RWPE2 (cell line): ENCODE data around the gene NUSAP1.
"Not testable (repeated sequence)": the region's sequence is repeated elsewhere in the genome, so short reads cannot be mapped to it uniquely, and the experiment has no call there.

Source experiments
- ATAC-seq: fragments of 200-7000 bp; cut with Tn5 transposase; 3 replicates; pipeline ENCODE4 v1.9.1; 2021; ENCODE audit warnings: low read depth
- DNase-seq: peaks from one replicate; pipeline ENCODE4 v3.0.0-alpha.2; 2020; ENCODE audit warnings: low spot score
- H3K27ac ChIP-seq: fragments of 450-650 bp; 2 replicates; pipeline ENCODE4 v1.5.1; 2017; ENCODE audit warnings: mild to moderate bottlenecking; ENCODE audit not compliant: poor library complexity, severe bottlenecking
- H3K27me3 ChIP-seq: fragments of 250-450 bp; sonication (Bioruptor Pico); 2 replicates; pipeline ENCODE4 v1.5.1; 2021; ENCODE audit warnings: mild to moderate bottlenecking, moderate library complexity; ENCODE audit not compliant: insufficient read depth, poor library complexity, severe bottlenecking
- H3K36me3 ChIP-seq: fragments of 250-450 bp; sonication (Bioruptor Pico); 2 replicates; pipeline ENCODE4 v1.5.1; 2020; ENCODE audit warnings: low read depth, mild to moderate bottlenecking, moderate library complexity
- H3K4me1 ChIP-seq: fragments of 250-450 bp; sonication (Bioruptor Pico); 2 replicates; pipeline ENCODE4 v1.5.1; 2021; ENCODE audit warnings: mild to moderate bottlenecking, moderate library complexity; ENCODE audit not compliant: insufficient read depth, poor library complexity, severe bottlenecking
- H3K4me3 ChIP-seq: fragments of 250-450 bp; sonication (Bioruptor Pico); 2 replicates; pipeline ENCODE4 v1.5.1; 2021; ENCODE audit warnings: mild to moderate bottlenecking, moderate library complexity; ENCODE audit not compliant: severe bottlenecking
- H3K9me3 ChIP-seq: fragments of 250-450 bp; sonication (Bioruptor Pico); 2 replicates; pipeline ENCODE4 v1.5.1; 2021; ENCODE audit warnings: mild to moderate bottlenecking, moderate library complexity; ENCODE audit not compliant: severe bottlenecking
- CTCF ChIP-seq: fragments of 450-650 bp; IDR thresholded peaks from one replicate; pipeline ENCODE4 v1.5.1; 2017; ENCODE audit warnings: mild to moderate bottlenecking, moderate library complexity; ENCODE audit not compliant: poor library complexity, severe bottlenecking

The NUSAP1 gene

GRCh38 chr15:41416742-41417417 is 84.2 kb downstream of the NUSAP1 start, which contains the start of gene RTF1:
RTF1 (plus strand) TSS chr15:41417095; CDS start chr15:41417116, 21 bp downstream.
- H3K27ac ChIP-seq = peak within 1 kb of the TSS; percentile 34
- DNase-seq (peak; percentile 91), ATAC-seq (peak; percentile 80)
- peak within 1 kb of the TSS; percentile 96 for H3K4me3 ChIP-seq
- no peaks in the 10 kb centered on the region for H3K9me3 ChIP-seq
- peaks cover 13% of the 10 kb centered on the region for H3K4me1 ChIP-seq
- H3K27me3 ChIP-seq = no peaks in the 10 kb centered on the region
- TF ChIP-seq CTCF = no peak
- peaks cover 4% of the 10 kb centered on the region; the same call in 1 of the 2 replicates for H3K36me3 ChIP-seq

- TF ChIP-seq CTCF = no peak
- Histone ChIP-seq H3K36me3 (peaks cover 8% of the 10 kb centered on the region; the same call in 1 of the 2 replicates), H3K27ac (peak overlapping the region; percentile 34), H3K4me3 (peak overlapping the region; percentile 96), H3K4me1 (peaks cover 13% of the 10 kb centered on the region), H3K9me3 (no peaks in the 10 kb centered on the region), H3K27me3 (no peaks in the 10 kb centered on the region)
- DNase-seq = peak; percentile 73
- ATAC-seq = peak; percentile 47
Observed at GRCh38 chr15:41417418-41418195, 84.9 kb downstream of the NUSAP1 start.

- no peak for TF ChIP-seq CTCF
- no peak overlapping the region for H3K27ac ChIP-seq
- peaks cover 25% of the 10 kb centered on the region for H3K36me3 ChIP-seq
- no peak for DNase-seq
- H3K4me3 ChIP-seq = no peak overlapping the region
- peaks cover 4% of the 10 kb centered on the region for H3K4me1 ChIP-seq
- no peaks in the 10 kb centered on the region for H3K9me3 ChIP-seq
- no peaks in the 10 kb centered on the region for H3K27me3 ChIP-seq
- no peak for ATAC-seq
Observed at GRCh38 chr15:41423979-41424659, 91.4 kb downstream of the NUSAP1 start.

GRCh38 chr15:41424809-41425208 is 92.1 kb downstream of the NUSAP1 start:
- Histone ChIP-seq H3K9me3 (no peaks in the 10 kb centered on the region), H3K27me3 (no peaks in the 10 kb centered on the region), H3K4me1 (no peaks in the 10 kb centered on the region), H3K36me3 (peaks cover 21% of the 10 kb centered on the region), H3K4me3 (no peak overlapping the region), H3K27ac (no peak overlapping the region)
- ATAC-seq (no peak), DNase-seq (no peak)
- no peak for TF ChIP-seq CTCF

GRCh38 chr15:41425907-41426306 is 93.2 kb downstream of the NUSAP1 start:
- not testable (repeated sequence) for H3K27ac ChIP-seq, H3K4me1 ChIP-seq, H3K9me3 ChIP-seq, ATAC-seq, H3K4me3 ChIP-seq, H3K27me3 ChIP-seq, DNase-seq
- H3K36me3 ChIP-seq = peaks cover 21% of the 10 kb centered on the region
